Neural cell (in vitro differentiated cells): ENCODE results near the gene KCNE1. TPM values are rescaled to one million over a fixed set of nuclear protein-coding genes. Genes with fewer than 3 reads are reported as not detected.

ENCODE experiments used
- H2AFZ ChIP-seq: fragments of 200-600, 300-800 bp; sonication (generic), shearing (Covaris generic); 2 replicates; pipeline ENCODE4 v1.6.0; 2014; ENCODE audit warnings: low read depth, mild to moderate bottlenecking, antibody characterized with exemption, low read length, moderate library complexity
- H3F3A ChIP-seq: fragments of 200-600 bp; shearing (Covaris generic); 2 replicates; pipeline ENCODE4 v1.6.1; 2016; ENCODE audit warnings: mild to moderate bottlenecking, moderate library complexity, mixed read lengths, antibody characterized with exemption, low read length; ENCODE audit not compliant: insufficient read depth, poor library complexity, severe bottlenecking
- H3K27ac ChIP-seq: fragments of 200-600, 300-800 bp; sonication (generic), shearing (Covaris generic); 2 replicates; pipeline ENCODE4 v1.5.1; 2014; ENCODE audit warnings: mild to moderate bottlenecking, low read length, moderate library complexity
- H3K27me3 ChIP-seq: fragments of 300-800, 200-600 bp; sonication (generic), shearing (Covaris generic); 2 replicates; pipeline ENCODE4 v1.6.0; 2014; ENCODE audit warnings: mild to moderate bottlenecking, low read depth, low read length, moderate library complexity; ENCODE audit not compliant: insufficient read depth
- H3K36me3 ChIP-seq: fragments of 300-800, 200-600 bp; sonication (generic), shearing (Covaris generic); 2 replicates; pipeline ENCODE4 v1.5.1; 2014; ENCODE audit warnings: mild to moderate bottlenecking, antibody characterized with exemption, low read length, moderate library complexity; ENCODE audit not compliant: insufficient read depth
- H3K4me2 ChIP-seq: fragments of 300-800, 200-600 bp; sonication (generic), shearing (Covaris generic); 2 replicates; pipeline ENCODE4 v1.6.0; 2014; ENCODE audit warnings: mild to moderate bottlenecking, low read length
- H3K4me3 ChIP-seq: fragments of 300-800, 200-600 bp; sonication (generic), shearing (Covaris generic); 2 replicates; pipeline ENCODE4 v1.5.1; 2014; ENCODE audit warnings: mild to moderate bottlenecking, low read length, moderate library complexity
- H3K79me2 ChIP-seq: fragments of 200-600 bp; shearing (Covaris generic); replicated peaks from 2 replicates; pipeline ENCODE4 v1.6.0; 2014; ENCODE audit warnings: mild to moderate bottlenecking, low read length, moderate library complexity; ENCODE audit not compliant: insufficient read depth
- H3K9ac ChIP-seq: fragments of 300-800, 200-600 bp; sonication (generic), shearing (Covaris generic); 2 replicates; pipeline ENCODE4 v1.6.1; 2016; ENCODE audit warnings: mild to moderate bottlenecking, low read length, mixed read lengths
- H3K9me2 ChIP-seq: fragments of 200-600 bp; shearing (Covaris generic); 2 replicates; pipeline ENCODE4 v1.6.1; 2016; ENCODE audit warnings: mild to moderate bottlenecking, low read length, mixed read lengths; ENCODE audit not compliant: insufficient read depth
- H3K9me3 ChIP-seq: fragments of 200-600, 300-800 bp; sonication (generic), shearing (Covaris generic); 2 replicates; pipeline ENCODE4 v1.6.1; 2016; ENCODE audit warnings: mild to moderate bottlenecking, mixed run types, low read length, moderate library complexity, mixed read lengths
- H4K20me1 ChIP-seq: fragments of 200-600 bp; shearing (Covaris generic); 2 replicates; pipeline ENCODE4 v1.6.1; 2016; ENCODE audit warnings: mild to moderate bottlenecking, mixed run types; ENCODE audit not compliant: insufficient read depth
- EP300 ChIP-seq: fragments of 450-650 bp; conservative IDR thresholded peaks from 2 replicates; pipeline ENCODE4 v1.6.1; 2014; ENCODE audit warnings: antibody characterized with exemption, mild to moderate bottlenecking, moderate library complexity; ENCODE audit not compliant: poor library complexity, severe bottlenecking
- EZH2 ChIP-seq: fragments of 200-600, 300-800 bp; shearing (Covaris generic), sonication (generic); IDR thresholded peaks from 2 replicates; pipeline ENCODE4 v1.6.1; 2014; ENCODE audit warnings: antibody characterized with exemption, low read length, borderline replicate concordance, mild to moderate bottlenecking; ENCODE audit not compliant: insufficient read depth, poor library complexity, severe bottlenecking
- MXI1 ChIP-seq: fragments of 450-650 bp; conservative IDR thresholded peaks from 2 replicates; pipeline ENCODE4 v1.6.1; 2014; ENCODE audit warnings: antibody characterized with exemption, mild to moderate bottlenecking; ENCODE audit not compliant: poor library complexity, severe bottlenecking
- POLR2AphosphoS5 ChIP-seq: IDR thresholded peaks from 2 replicates; pipeline ENCODE4 v1.6.1; 2012
- RAD21 ChIP-seq: fragments of 450-650 bp; conservative IDR thresholded peaks from 2 replicates; pipeline ENCODE4 v1.6.1; 2014; ENCODE audit warnings: antibody characterized with exemption, mild to moderate bottlenecking, moderate library complexity
- SMC3 ChIP-seq: fragments of 450-650 bp; conservative IDR thresholded peaks from 2 replicates; pipeline ENCODE4 v1.6.1; 2014; ENCODE audit warnings: antibody characterized with exemption, mild to moderate bottlenecking, moderate library complexity; ENCODE audit not compliant: poor library complexity
- TAF1 ChIP-seq: IDR thresholded peaks from 2 replicates; pipeline ENCODE4 v1.6.1; 2012; ENCODE audit warnings: low read depth
- polyA plus RNA-seq: library from polyadenylated mRNA; depleted of rRNA; stranded (reverse); fragments of >200 nt; gene quantifications from 2 replicates; pipeline ENCODE4 v1.2.3, GENCODE V29; 2014
- TF ChIP-seq, protein P1 (sequence below): IDR thresholded peaks from 2 replicates; pipeline ENCODE4 v1.6.1; 2012; ENCODE audit warnings: borderline replicate concordance
- TF ChIP-seq, protein P2 (sequence below): fragments of 450-650 bp; IDR thresholded peaks from 2 replicates; pipeline ENCODE4 v1.5.1; 2014; ENCODE audit warnings: antibody characterized with exemption, mild to moderate bottlenecking, moderate library complexity; ENCODE audit not compliant: poor library complexity, severe bottlenecking

The KCNE1 gene
- polyA plus RNA-seq, 1 donor from 2014 or later: not detected

DNA sequence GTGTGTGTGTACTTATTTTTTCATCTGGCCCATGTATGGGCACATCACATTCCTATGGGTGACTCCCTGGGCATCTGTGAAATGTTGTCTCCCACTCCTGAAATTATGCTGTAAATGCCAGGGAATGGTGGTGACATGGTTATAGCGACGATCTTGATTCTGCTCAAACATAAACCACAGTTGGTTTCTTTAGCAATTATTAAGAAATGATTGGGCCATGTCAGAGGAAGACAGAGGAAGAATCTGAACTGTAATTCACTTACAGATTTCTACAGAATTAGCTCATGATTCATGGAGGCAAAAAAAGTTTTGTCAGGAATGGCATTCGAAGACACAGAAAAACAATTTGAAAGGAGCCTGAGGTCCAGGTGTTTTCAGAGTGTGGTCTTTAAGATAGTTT is 25.8 kb upstream of the KCNE1 start:
- no peak overlapping the region for H3K4me2 ChIP-seq
- TF ChIP-seq EZH2: no peak
- TF ChIP-seq, protein P1, sequence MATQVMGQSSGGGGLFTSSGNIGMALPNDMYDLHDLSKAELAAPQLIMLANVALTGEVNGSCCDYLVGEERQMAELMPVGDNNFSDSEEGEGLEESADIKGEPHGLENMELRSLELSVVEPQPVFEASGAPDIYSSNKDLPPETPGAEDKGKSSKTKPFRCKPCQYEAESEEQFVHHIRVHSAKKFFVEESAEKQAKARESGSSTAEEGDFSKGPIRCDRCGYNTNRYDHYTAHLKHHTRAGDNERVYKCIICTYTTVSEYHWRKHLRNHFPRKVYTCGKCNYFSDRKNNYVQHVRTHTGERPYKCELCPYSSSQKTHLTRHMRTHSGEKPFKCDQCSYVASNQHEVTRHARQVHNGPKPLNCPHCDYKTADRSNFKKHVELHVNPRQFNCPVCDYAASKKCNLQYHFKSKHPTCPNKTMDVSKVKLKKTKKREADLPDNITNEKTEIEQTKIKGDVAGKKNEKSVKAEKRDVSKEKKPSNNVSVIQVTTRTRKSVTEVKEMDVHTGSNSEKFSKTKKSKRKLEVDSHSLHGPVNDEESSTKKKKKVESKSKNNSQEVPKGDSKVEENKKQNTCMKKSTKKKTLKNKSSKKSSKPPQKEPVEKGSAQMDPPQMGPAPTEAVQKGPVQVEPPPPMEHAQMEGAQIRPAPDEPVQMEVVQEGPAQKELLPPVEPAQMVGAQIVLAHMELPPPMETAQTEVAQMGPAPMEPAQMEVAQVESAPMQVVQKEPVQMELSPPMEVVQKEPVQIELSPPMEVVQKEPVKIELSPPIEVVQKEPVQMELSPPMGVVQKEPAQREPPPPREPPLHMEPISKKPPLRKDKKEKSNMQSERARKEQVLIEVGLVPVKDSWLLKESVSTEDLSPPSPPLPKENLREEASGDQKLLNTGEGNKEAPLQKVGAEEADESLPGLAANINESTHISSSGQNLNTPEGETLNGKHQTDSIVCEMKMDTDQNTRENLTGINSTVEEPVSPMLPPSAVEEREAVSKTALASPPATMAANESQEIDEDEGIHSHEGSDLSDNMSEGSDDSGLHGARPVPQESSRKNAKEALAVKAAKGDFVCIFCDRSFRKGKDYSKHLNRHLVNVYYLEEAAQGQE: no peak
- no peak for TF ChIP-seq TAF1
- no peak for TF ChIP-seq EP300
- no peak for TF ChIP-seq POLR2AphosphoS5
- TF ChIP-seq MXI1: no peak
- TF ChIP-seq, protein P2, sequence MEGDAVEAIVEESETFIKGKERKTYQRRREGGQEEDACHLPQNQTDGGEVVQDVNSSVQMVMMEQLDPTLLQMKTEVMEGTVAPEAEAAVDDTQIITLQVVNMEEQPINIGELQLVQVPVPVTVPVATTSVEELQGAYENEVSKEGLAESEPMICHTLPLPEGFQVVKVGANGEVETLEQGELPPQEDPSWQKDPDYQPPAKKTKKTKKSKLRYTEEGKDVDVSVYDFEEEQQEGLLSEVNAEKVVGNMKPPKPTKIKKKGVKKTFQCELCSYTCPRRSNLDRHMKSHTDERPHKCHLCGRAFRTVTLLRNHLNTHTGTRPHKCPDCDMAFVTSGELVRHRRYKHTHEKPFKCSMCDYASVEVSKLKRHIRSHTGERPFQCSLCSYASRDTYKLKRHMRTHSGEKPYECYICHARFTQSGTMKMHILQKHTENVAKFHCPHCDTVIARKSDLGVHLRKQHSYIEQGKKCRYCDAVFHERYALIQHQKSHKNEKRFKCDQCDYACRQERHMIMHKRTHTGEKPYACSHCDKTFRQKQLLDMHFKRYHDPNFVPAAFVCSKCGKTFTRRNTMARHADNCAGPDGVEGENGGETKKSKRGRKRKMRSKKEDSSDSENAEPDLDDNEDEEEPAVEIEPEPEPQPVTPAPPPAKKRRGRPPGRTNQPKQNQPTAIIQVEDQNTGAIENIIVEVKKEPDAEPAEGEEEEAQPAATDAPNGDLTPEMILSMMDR: no peak
- TF ChIP-seq SMC3: no peak
- no peak for TF ChIP-seq RAD21
- H3K9me3 ChIP-seq: no peaks in the 10 kb centered on the region
- no peaks in the 10 kb centered on the region for H3F3A ChIP-seq
- no peak overlapping the region for H2AFZ ChIP-seq
- no peak overlapping the region for H3K9ac ChIP-seq
- no peaks in the 10 kb centered on the region for H3K36me3 ChIP-seq
- H3K79me2 ChIP-seq: no peaks in the 10 kb centered on the region
- H3K27me3 ChIP-seq: no peaks in the 10 kb centered on the region
- no peak overlapping the region for H3K4me3 ChIP-seq
- H3K27ac ChIP-seq: no peak overlapping the region
- no peaks in the 10 kb centered on the region for H3K9me2 ChIP-seq
- no peaks in the 10 kb centered on the region for H4K20me1 ChIP-seq

DNA sequence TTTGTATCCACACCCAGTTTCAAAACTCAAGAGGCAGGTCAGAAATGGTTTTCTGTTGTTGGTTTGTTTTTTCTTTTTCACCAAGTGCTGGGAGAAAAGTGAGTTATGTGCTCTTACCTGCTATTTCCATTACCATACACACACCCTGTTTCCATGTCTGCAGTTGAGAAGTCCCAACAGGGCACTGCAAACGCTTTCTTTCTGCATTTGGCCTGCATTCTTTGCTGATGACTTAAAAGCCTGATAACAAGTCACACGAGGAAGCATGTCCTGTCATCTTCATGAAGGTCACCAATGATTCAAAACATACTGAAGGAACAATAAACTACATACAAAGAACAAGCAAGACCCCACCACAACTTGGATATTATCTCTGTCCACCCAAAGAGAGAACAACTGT is 24.8 kb upstream of the KCNE1 start:
- H3K9me2 ChIP-seq: no peaks in the 10 kb centered on the region
- no peaks in the 10 kb centered on the region for H3F3A ChIP-seq
- no peak overlapping the region for H3K4me2 ChIP-seq
- H3K9ac ChIP-seq: no peak overlapping the region
- no peak for TF ChIP-seq SMC3
- no peak for TF ChIP-seq MXI1
- no peak for TF ChIP-seq EZH2
- TF ChIP-seq TAF1: no peak
- H3K9me3 ChIP-seq: no peaks in the 10 kb centered on the region
- no peaks in the 10 kb centered on the region for H3K79me2 ChIP-seq
- no peaks in the 10 kb centered on the region for H3K27me3 ChIP-seq
- no peaks in the 10 kb centered on the region for H3K36me3 ChIP-seq
- H3K27ac ChIP-seq: no peak overlapping the region
- no peak overlapping the region for H2AFZ ChIP-seq
- no peaks in the 10 kb centered on the region for H4K20me1 ChIP-seq
- H3K4me3 ChIP-seq: no peak overlapping the region

DNA sequence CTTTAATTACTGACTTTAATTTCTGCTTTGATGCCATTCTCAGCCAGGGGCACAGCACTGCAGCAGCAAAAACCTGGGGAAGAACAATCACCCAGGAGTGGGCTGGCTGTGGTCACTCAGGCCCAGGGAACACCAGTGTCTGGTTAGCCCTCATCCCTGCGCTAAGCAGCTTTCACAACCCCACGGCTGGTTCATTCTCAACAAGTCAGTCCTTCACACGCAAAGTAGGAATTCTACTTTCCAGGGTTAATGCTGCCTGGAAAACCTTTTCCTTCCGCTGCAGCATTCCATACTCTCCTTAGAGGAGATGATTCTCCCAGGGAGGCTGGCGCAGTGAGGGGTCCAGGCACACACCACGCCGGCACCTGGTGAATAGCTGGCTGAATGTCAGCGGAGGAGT is 24.3 kb upstream of the KCNE1 start:
- TF ChIP-seq MXI1: no peak
- TF ChIP-seq, protein P2: no peak
- TF ChIP-seq EZH2: no peak
- TF ChIP-seq TAF1: no peak
- TF ChIP-seq RAD21: no peak
- no peak for TF ChIP-seq EP300
- TF ChIP-seq SMC3: no peak
- no peak for TF ChIP-seq POLR2AphosphoS5
- TF ChIP-seq, protein P1: no peak
- Histone ChIP-seq H3K4me2 (no peak overlapping the region), H2AFZ (no peak overlapping the region)

More for the DNA sequence above, 24.3 kb upstream of the KCNE1 start:
- H3K9me3 ChIP-seq: no peaks in the 10 kb centered on the region
- H3K9ac ChIP-seq: no peak overlapping the region
- no peaks in the 10 kb centered on the region for H3K79me2 ChIP-seq
- no peaks in the 10 kb centered on the region for H3K9me2 ChIP-seq
- no peaks in the 10 kb centered on the region for H3K27me3 ChIP-seq
- H4K20me1 ChIP-seq: no peaks in the 10 kb centered on the region
- no peak overlapping the region for H3K4me3 ChIP-seq
- no peak overlapping the region for H3K27ac ChIP-seq
- H3F3A ChIP-seq: no peaks in the 10 kb centered on the region
- no peaks in the 10 kb centered on the region for H3K36me3 ChIP-seq
